ENCODE data around the gene NEUROG1. TPM values are rescaled to one million over a fixed set of nuclear protein-coding genes. Genes with fewer than 3 reads are reported as not detected.

Gene NEUROG1
- total and polyA plus RNA-seq, 10 donors = not detected

- WGBS, 5 donors = 69 to 82% (median 76%) methylated on average over 4 of the region's 4 CpGs
- no peaks in the 10 kb centered on the region for H3K36me3 ChIP-seq
- H3K4me1 ChIP-seq = peaks cover 0 to 5% (median 2%) of the 10 kb centered on the region in 6 donors
- DNase-seq = peak; percentile 61
- TF ChIP-seq CTCF (IDR thresholded peaks at IDR 0.05 in 8 of 11, conservative IDR thresholded peaks at IDR 0.05 in 3 of 11) (no peak), POLR2A (IDR thresholded peaks at IDR 0.05) (no peak), POLR2AphosphoS5 (IDR thresholded peaks at IDR 0.05) (no peak)
- H3K9me3 ChIP-seq = no peaks in the 10 kb centered on the region
- no peak overlapping the region for H3K27ac ChIP-seq
- intact Hi-C loops (cut with DNase I; ENCODE audit: low total_unique reads) = no loop called here
- H3K27me3 ChIP-seq (replicated peaks in 1 of 7) = peaks cover 0 to 58% (median 0%) of the 10 kb centered on the region in 7 donors
- no peak overlapping the region for H3K4me3 ChIP-seq
Measured at GRCh38 chr5:135567661-135568060, 31.9 kb upstream of the NEUROG1 start.

- Histone ChIP-seq H3K4me1 (peaks cover 0 to 5% (median 2%) of the 10 kb centered on the region in 6 donors), H3K36me3 (no peaks in the 10 kb centered on the region), H3K27me3 (replicated peaks in 1 of 7) (peaks cover 0 to 49% (median 0%) of the 10 kb centered on the region in 7 donors), H3K9me3 (no peaks in the 10 kb centered on the region), H3K27ac (no peak overlapping the region), H3K4me3 (no peak overlapping the region)
- DNase-seq = peak; percentile 52
- TF ChIP-seq CTCF (IDR thresholded peaks at IDR 0.05 in 8 of 11, conservative IDR thresholded peaks at IDR 0.05 in 3 of 11) = peak in 1 of 11 experiments; percentile 28
- no peak for TF ChIP-seq POLR2A (IDR thresholded peaks at IDR 0.05)
- no peak for TF ChIP-seq POLR2AphosphoS5 (IDR thresholded peaks at IDR 0.05)
- WGBS, 5 donors = 80 to 90% (median 88%) methylated on average over 16 of the region's 16 CpGs
- intact Hi-C loops (cut with DNase I; ENCODE audit: low total_unique reads) = no loop called here
Measured at GRCh38 chr5:135566422-135567400, 30.9 kb upstream of the NEUROG1 start.

- 30 to 36% (median 35%) methylated on average over 16 of the region's 16 CpGs for WGBS, 5 donors
- Histone ChIP-seq H3K27ac (no peak overlapping the region), H3K36me3 (no peaks in the 10 kb centered on the region), H3K4me3 (no peak overlapping the region), H3K4me1 (peaks cover 0 to 7% (median 5%) of the 10 kb centered on the region in 6 donors), H3K27me3 (replicated peaks in 1 of 7) (peaks cover 0 to 44% (median 0%) of the 10 kb centered on the region in 7 donors), H3K9me3 (no peaks in the 10 kb centered on the region)
- intact Hi-C loops (cut with DNase I; ENCODE audit: low total_unique reads) = no loop called here
- peak; percentile 89 for DNase-seq
- TF ChIP-seq POLR2A (IDR thresholded peaks at IDR 0.05) (no peak), CTCF (IDR thresholded peaks at IDR 0.05 in 8 of 11, conservative IDR thresholded peaks at IDR 0.05 in 3 of 11) (peak; percentile 39 to 85 (median 70))
Measured at GRCh38 chr5:135565725-135566421, 30.1 kb upstream of the NEUROG1 start.

GRCh38 chr5:135565266-135565665, 29.5 kb upstream of the NEUROG1 start:
- Histone ChIP-seq H3K4me3 (no peak overlapping the region), H3K27ac (no peak overlapping the region), H3K36me3 (no peaks in the 10 kb centered on the region), H3K9me3 (no peaks in the 10 kb centered on the region), H3K27me3 (replicated peaks in 1 of 7) (peaks cover 0 to 44% (median 0%) of the 10 kb centered on the region in 7 donors), H3K4me1 (peaks cover 0 to 12% (median 8%) of the 10 kb centered on the region in 6 donors)
- intact Hi-C loops (cut with DNase I; ENCODE audit: low total_unique reads) = no loop called here
- DNase-seq = no peak
- TF ChIP-seq CTCF (IDR thresholded peaks at IDR 0.05 in 8 of 11, conservative IDR thresholded peaks at IDR 0.05 in 3 of 11) (no peak), POLR2AphosphoS5 (IDR thresholded peaks at IDR 0.05) (no peak), POLR2A (IDR thresholded peaks at IDR 0.05) (no peak)
- 69 to 79% (median 77%) methylated on average over 6 of the region's 6 CpGs for WGBS, 5 donors
